Measurements from ENCODE around the gene PLXDC2.

Gene PLXDC2

GRCh38 chr10:20166096-20166675, 350.0 kb downstream of the PLXDC2 start:
- no peaks in the 10 kb centered on the region for H3F3A ChIP-seq (ENCODE audit: control insufficient read depth, insufficient read depth)
- no peaks in the 10 kb centered on the region for H3K9me2 ChIP-seq (replicated peaks; ENCODE audit: control insufficient read depth, low read length)
- no peaks in the 10 kb centered on the region for H4K20me1 ChIP-seq (ENCODE audit: control insufficient read depth, insufficient read depth, low read depth, low read length)
- H3K9me3 ChIP-seq (ENCODE audit: control insufficient read depth, insufficient read depth, low read length) = no peaks in the 10 kb centered on the region
- H3K4me2 ChIP-seq (ENCODE audit: low read length) = no peak overlapping the region
- no peak for TF ChIP-seq CTCF (IDR thresholded peaks at IDR 0.05; ENCODE audit: low read depth, low read length, poor library complexity, severe bottlenecking)
- TF ChIP-seq EZH2phosphoT487 (IDR thresholded peaks at IDR 0.05; ENCODE audit: borderline replicate concordance, low read length) = no peak
- H3K36me3 ChIP-seq (ENCODE audit: control insufficient read depth, low read length) = no peaks in the 10 kb centered on the region
- no peak overlapping the region for H3K27ac ChIP-seq (ENCODE audit: low read depth, low read length)
- H3K79me2 ChIP-seq (ENCODE audit: control insufficient read depth, low read length) = no peaks in the 10 kb centered on the region
- H3K27me3 ChIP-seq (ENCODE audit: control insufficient read depth, low read length) = no peaks in the 10 kb centered on the region
- no peaks in the 10 kb centered on the region for H3K4me1 ChIP-seq (ENCODE audit: control insufficient read depth, low read length)
- no peak overlapping the region for H3K4me3 ChIP-seq (ENCODE audit: low read length)

- no peak overlapping the region for H3K4me3 ChIP-seq (ENCODE audit: low read length)
- H3K36me3 ChIP-seq (ENCODE audit: control insufficient read depth, low read length) = no peaks in the 10 kb centered on the region
- H3K4me1 ChIP-seq (ENCODE audit: control insufficient read depth, low read length) = no peaks in the 10 kb centered on the region
- H4K20me1 ChIP-seq (ENCODE audit: control insufficient read depth, insufficient read depth, low read depth, low read length) = no peaks in the 10 kb centered on the region
- no peaks in the 10 kb centered on the region for H3F3A ChIP-seq (ENCODE audit: control insufficient read depth, insufficient read depth)
- H3K4me2 ChIP-seq (ENCODE audit: low read length) = no peak overlapping the region
- H3K27me3 ChIP-seq (ENCODE audit: control insufficient read depth, low read length) = no peaks in the 10 kb centered on the region
- H3K9me3 ChIP-seq (ENCODE audit: control insufficient read depth, insufficient read depth, low read length) = no peaks in the 10 kb centered on the region
- no peaks in the 10 kb centered on the region for H3K79me2 ChIP-seq (ENCODE audit: control insufficient read depth, low read length)
- no peaks in the 10 kb centered on the region for H3K9me2 ChIP-seq (replicated peaks; ENCODE audit: control insufficient read depth, low read length)
- TF ChIP-seq EZH2phosphoT487 (IDR thresholded peaks at IDR 0.05; ENCODE audit: borderline replicate concordance, low read length) (no peak), CTCF (IDR thresholded peaks at IDR 0.05; ENCODE audit: low read depth, low read length, poor library complexity, severe bottlenecking) (no peak)
- no peak overlapping the region for H3K27ac ChIP-seq (ENCODE audit: low read depth, low read length)
Measured at GRCh38 chr10:20170661-20171060, 354.4 kb downstream of the PLXDC2 start.

- no peaks in the 10 kb centered on the region for H3K9me3 ChIP-seq (ENCODE audit: control insufficient read depth, insufficient read depth, low read length)
- no peaks in the 10 kb centered on the region for H4K20me1 ChIP-seq (ENCODE audit: control insufficient read depth, insufficient read depth, low read depth, low read length)
- TF ChIP-seq EZH2phosphoT487 (IDR thresholded peaks at IDR 0.05; ENCODE audit: borderline replicate concordance, low read length) (no peak), CTCF (IDR thresholded peaks at IDR 0.05; ENCODE audit: low read depth, low read length, poor library complexity, severe bottlenecking) (no peak)
- no peaks in the 10 kb centered on the region for H3K79me2 ChIP-seq (ENCODE audit: control insufficient read depth, low read length)
- H3K9me2 ChIP-seq (replicated peaks; ENCODE audit: control insufficient read depth, low read length) = no peaks in the 10 kb centered on the region
- no peak overlapping the region for H3K4me3 ChIP-seq (ENCODE audit: low read length)
- no peaks in the 10 kb centered on the region for H3F3A ChIP-seq (ENCODE audit: control insufficient read depth, insufficient read depth)
- no peak overlapping the region for H3K4me2 ChIP-seq (ENCODE audit: low read length)
- H3K36me3 ChIP-seq (ENCODE audit: control insufficient read depth, low read length) = no peaks in the 10 kb centered on the region
- H3K4me1 ChIP-seq (ENCODE audit: control insufficient read depth, low read length) = no peaks in the 10 kb centered on the region
- H3K27me3 ChIP-seq (ENCODE audit: control insufficient read depth, low read length) = no peaks in the 10 kb centered on the region
- no peak overlapping the region for H3K27ac ChIP-seq (ENCODE audit: low read depth, low read length)
Measured at GRCh38 chr10:20173046-20173445, 356.8 kb downstream of the PLXDC2 start.
